Measurements from ENCODE around the gene CROCC. TPM values are rescaled to one million over a fixed set of nuclear protein-coding genes. Genes with fewer than 3 reads are reported as not detected.
"Not testable (repeated sequence)": the region's sequence is repeated elsewhere in the genome, so short reads cannot be mapped to it uniquely, and the experiment has no call there.

Gene CROCC
- 10 to 100 TPM in 11 of 12 donors, not detected in 1; 13.3 to 46.0 (median 18.7) TPM for polyA plus RNA-seq (ENCODE audit: insufficient read length in 12 of 12)
- long read RNA-seq, donor 1, partial matches to known transcripts, result 85 of 91 reads
- long read RNA-seq, donor 1, other reads (novel, unspliced or antisense), result 6 of 91 reads
- long read RNA-seq, donor 2, partial matches to known transcripts, result 0 of 45 reads
- long read RNA-seq, donor 2, other reads (novel, unspliced or antisense), result 45 of 45 reads
- long read RNA-seq, donor 3, result 0 reads
- long read RNA-seq, donor 4, result 0 reads
- long read RNA-seq, donor 5, partial matches to known transcripts, result 0 of 1 reads
- long read RNA-seq, donor 5, other reads (novel, unspliced or antisense), result 0 of 1 reads
- long read RNA-seq, donor 6, partial matches to known transcripts, result 0 of 11 reads
- long read RNA-seq, donor 6, other reads (novel, unspliced or antisense), result 11 of 11 reads
- long read RNA-seq, donor 7, partial matches to known transcripts, result 0 of 25 reads
- long read RNA-seq, donor 7, other reads (novel, unspliced or antisense), result 25 of 25 reads
- long read RNA-seq, donor 8, partial matches to known transcripts, result 6 of 65 reads
- long read RNA-seq, donor 8, other reads (novel, unspliced or antisense), result 59 of 65 reads
- long read RNA-seq, donor 9, partial matches to known transcripts, result 5 of 5 reads
- long read RNA-seq, donor 9, other reads (novel, unspliced or antisense), result 0 of 5 reads
- long read RNA-seq, donor 10, partial matches to known transcripts, result 0 of 38 reads
- long read RNA-seq, donor 10, other reads (novel, unspliced or antisense), result 38 of 38 reads
- long read RNA-seq, donor 11, result 0 reads

- no peak for DNase-seq
Observed at GRCh38 chr1:16921391-16922185, at the start of gene CROCC. Gene CROCC, plus strand, starts transcription at chr1:16921931. Its CDS starts 88 bp downstream, at chr1:16922019.

- peak; percentile 35 for DNase-seq
Observed at GRCh38 chr1:16872152-16873075, 49.3 kb upstream of the CROCC start.

- DNase-seq, result not testable (repeated sequence)
Observed at GRCh38 chr1:16873076-16873879, 48.5 kb upstream of the CROCC start.

GRCh38 chr1:16874968-16875765 lies 46.6 kb upstream of the CROCC start:
- DNase-seq, result not testable (repeated sequence)

GRCh38 chr1:16881742-16882141 lies 40.0 kb upstream of the CROCC start:
- not testable (repeated sequence) for DNase-seq

GRCh38 chr1:16882986-16883385 lies 38.7 kb upstream of the CROCC start:
- DNase-seq, result no peak

- not testable (repeated sequence) for DNase-seq
Observed at GRCh38 chr1:16884487-16884886, 37.2 kb upstream of the CROCC start.

- no peak for DNase-seq
Observed at GRCh38 chr1:16886860-16887605, 34.7 kb upstream of the CROCC start.

GRCh38 chr1:16888860-16889816 lies 32.6 kb upstream of the CROCC start:
- peak; percentile 69 for DNase-seq

GRCh38 chr1:16890539-16891021 lies 31.2 kb upstream of the CROCC start:
- not testable (repeated sequence) for DNase-seq

GRCh38 chr1:16891057-16891456 lies 30.7 kb upstream of the CROCC start:
- not testable (repeated sequence) for DNase-seq

GRCh38 chr1:16892978-16893525 lies 28.7 kb upstream of the CROCC start:
- DNase-seq, result not testable (repeated sequence)

GRCh38 chr1:16893796-16894195 lies 27.9 kb upstream of the CROCC start:
- not testable (repeated sequence) for DNase-seq

GRCh38 chr1:16894338-16894737 lies 27.4 kb upstream of the CROCC start:
- not testable (repeated sequence) for DNase-seq

- not testable (repeated sequence) for DNase-seq
Observed at GRCh38 chr1:16895233-16895597, 26.5 kb upstream of the CROCC start.

- DNase-seq, result peak; percentile 94
Observed at GRCh38 chr1:16895598-16896315, 26.0 kb upstream of the CROCC start, which contains the start of gene RNU1-2. Gene RNU1-2, plus strand, starts transcription at chr1:16895980.
